ENCODE measurements around the gene COL8A1. TPM values are rescaled to one million over a fixed set of nuclear protein-coding genes. Genes with fewer than 3 reads are reported as not detected.
A peak's percentile ranks its signal among the peaks of the same experiment; 100 is the strongest.

COL8A1 gene
- total RNA-seq, 1 experiment from 2014 or later: 86.6 TPM

GRCh38 chr3:99637368-99638111, 854 bp upstream of the COL8A1 start:
- DNase-seq (ENCODE audit: low read depth): peak; percentile 86

- DNase-seq (ENCODE audit: low read depth): peak; percentile 52
Measured at GRCh38 chr3:99639579-99639978, 1.2 kb downstream of the COL8A1 start.

DNA sequence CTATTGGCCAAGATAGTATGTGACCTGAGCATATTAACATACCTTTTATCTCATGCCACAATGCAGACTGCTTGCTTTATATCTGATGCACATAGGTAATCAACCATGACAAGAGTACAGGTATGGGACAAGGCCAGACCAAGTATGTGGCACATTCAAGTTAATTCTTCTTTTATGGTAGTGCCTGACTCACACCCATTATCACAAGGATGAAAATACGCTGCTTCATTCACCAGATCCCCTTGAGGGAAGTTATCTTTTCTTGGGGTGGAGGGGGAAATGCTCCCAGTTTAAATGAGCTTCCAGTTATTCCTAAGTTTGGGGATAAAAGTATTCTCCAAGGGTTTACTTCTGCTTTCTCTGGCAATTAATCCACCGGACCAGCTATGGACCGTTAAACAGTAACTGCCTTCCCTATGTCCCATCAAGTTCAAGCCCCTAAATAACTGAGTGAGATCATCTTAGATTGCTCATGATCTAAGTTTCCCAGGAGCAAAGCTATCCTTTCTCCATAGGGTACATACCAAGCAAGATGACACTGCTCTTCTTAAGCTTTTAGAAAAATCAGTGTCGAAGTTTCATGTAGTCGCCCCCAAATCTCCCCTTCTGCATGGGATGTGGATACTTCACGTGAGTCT, 1.9 kb downstream of the COL8A1 start:
- no peak for DNase-seq (ENCODE audit: low read depth)

GRCh38 chr3:99641480-99641879, 3.1 kb downstream of the COL8A1 start:
- DNase-seq (ENCODE audit: low read depth): no peak

DNA sequence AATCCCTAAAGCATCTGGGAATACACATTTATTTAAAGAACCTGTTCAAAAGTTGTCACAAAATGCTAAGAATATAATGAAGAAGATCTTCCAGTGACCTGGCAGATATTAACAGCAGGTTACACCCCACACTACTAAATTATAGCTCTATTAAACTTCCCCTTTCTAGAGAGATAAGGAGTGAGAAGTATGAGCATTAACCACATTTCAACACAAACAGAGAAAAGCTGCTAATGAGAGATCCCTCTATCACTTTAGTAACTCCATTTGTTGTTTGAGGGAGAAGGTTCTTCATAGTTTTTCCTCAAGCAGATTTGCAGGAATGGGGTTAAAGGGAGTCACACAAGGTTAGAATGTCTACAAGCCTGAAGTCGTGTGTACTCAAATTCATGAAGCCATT, 3.6 kb downstream of the COL8A1 start:
- no peak for DNase-seq (ENCODE audit: low read depth)

GRCh38 chr3:99644017-99644416, 5.6 kb downstream of the COL8A1 start:
- DNase-seq (ENCODE audit: low read depth): no peak

GRCh38 chr3:99644746-99645145, 6.4 kb downstream of the COL8A1 start:
- DNase-seq (ENCODE audit: low read depth): peak; percentile 76

GRCh38 chr3:99645277-99646106, 7.1 kb downstream of the COL8A1 start:
- DNase-seq (ENCODE audit: low read depth): peak; percentile 79

- no peak for DNase-seq (ENCODE audit: low read depth)
Measured at GRCh38 chr3:99646107-99646435, 7.7 kb downstream of the COL8A1 start.

DNA sequence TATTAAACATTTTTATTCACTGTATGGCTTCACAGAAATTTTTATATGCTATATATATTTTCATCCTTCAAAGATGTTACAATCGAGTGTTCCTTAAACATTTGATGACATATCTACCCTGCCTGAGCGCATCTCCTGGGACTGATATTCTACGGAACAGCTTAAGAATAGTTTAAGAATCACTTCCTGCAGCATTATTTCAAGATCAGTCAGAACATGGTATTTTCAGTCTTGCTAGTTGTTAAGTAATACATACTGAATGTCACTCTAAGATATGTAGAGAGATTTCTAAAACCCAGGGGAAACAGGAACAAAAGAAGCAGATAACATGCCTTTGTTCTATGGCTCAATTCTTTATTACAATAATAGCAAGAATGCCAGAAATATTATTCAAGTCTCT, 8.7 kb downstream of the COL8A1 start:
- no peak for DNase-seq (ENCODE audit: low read depth)

DNA sequence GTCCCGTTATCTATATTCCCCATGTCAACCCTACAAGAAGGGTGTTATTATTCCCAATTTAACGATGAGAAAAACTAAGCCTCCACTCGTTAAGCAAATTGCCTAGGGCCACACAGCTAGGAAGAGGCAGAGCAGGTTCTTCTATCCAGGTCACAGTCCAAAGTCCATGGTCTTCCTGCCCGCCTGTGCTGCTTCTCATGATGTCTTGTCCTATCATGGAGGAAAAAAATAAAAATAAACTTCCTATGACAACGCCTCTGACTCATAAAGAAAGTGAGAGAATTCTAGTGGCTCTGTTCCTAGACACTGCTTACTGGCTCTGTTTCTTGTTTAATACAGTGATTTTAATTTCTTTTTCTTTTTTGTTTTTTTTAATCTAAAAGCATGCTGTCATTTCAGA, 9.7 kb downstream of the COL8A1 start:
- peak; percentile 68 for DNase-seq (ENCODE audit: low read depth)

DNA sequence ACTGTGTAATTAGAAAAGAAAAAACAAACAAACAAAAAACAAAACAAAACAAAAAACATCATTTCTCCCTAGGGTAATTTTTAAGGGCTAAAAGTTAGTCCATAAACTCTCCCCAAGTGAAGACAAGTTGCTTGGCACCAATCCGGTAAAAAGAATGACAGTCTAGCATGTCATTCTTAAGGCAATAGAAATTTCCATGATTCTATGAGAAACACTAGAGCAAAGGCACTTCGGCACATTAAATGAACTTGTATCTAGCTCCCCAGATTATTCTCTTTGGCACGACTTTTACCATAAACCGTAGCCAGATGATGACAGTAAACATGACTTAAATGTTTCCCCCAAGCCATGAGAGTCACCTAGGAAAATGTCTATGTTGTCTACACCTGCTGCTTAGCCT, 10.1 kb downstream of the COL8A1 start:
- DNase-seq (ENCODE audit: low read depth): no peak

DNA sequence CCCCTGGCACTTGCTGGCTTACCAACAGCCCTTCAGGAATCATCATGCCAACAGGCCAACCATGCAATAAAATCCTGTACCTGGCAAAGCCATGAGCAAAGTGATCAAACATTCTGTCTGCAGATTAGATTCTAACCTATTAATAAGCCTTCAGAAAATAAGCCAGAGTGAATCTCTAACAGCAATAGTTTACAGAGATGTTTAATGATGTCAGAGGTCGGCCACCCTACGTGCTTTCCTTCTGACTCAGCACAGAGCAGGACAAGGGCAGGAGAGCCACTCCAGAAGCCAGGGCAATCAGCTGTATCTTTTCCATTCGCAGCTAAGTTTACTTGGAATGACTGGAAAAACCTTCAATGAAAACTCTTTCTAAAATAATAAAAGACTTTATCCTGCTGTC, 13.1 kb downstream of the COL8A1 start:
- peak; percentile 85 for DNase-seq (ENCODE audit: low read depth)

GRCh38 chr3:99656624-99657023, 18.2 kb downstream of the COL8A1 start:
- peak; percentile 74 for DNase-seq (ENCODE audit: low read depth)

- peak; percentile 25 for DNase-seq (ENCODE audit: low read depth)
Measured at GRCh38 chr3:99658274-99658673, 19.9 kb downstream of the COL8A1 start.

DNA sequence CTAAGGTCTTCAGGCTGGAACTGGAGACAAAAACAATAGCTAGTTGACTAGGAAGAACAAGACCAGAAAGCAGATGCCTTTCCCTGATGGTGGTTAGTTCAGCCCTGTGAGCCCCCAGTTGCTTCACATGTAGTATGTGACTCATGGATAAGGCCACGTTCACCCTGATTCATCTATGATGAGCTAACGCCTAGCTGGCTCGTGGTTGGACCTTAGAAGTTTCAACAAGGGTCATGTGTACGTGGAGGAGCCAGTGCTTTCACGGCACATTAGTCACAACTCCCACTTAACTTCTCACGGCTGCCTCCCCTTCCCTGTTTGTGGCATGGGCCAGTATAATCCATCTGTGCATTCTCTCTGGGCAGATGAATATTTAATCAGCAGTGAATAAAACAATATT, 20.6 kb downstream of the COL8A1 start:
- peak; percentile 99 for DNase-seq (ENCODE audit: low read depth)

DNA sequence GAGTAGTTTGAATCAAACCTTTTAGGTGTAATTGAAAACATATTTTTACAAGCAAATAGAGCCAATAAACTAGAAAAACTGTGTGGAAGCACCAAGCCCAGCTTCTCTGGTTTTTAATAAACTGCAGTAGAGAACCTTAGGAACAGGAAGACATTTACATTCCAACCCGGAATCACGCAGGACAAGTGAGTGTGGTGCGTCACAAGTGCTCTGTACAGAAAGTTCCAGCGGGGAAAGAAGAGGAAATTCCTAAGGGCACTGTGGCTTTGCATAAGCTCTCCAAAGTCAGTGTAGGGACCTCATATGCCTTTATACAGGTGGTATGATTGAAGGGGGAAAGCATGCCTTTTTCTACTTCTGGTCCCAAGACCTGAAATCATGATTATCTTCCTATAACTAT, 21.6 kb downstream of the COL8A1 start:
- no peak for DNase-seq (ENCODE audit: low read depth)

DNA sequence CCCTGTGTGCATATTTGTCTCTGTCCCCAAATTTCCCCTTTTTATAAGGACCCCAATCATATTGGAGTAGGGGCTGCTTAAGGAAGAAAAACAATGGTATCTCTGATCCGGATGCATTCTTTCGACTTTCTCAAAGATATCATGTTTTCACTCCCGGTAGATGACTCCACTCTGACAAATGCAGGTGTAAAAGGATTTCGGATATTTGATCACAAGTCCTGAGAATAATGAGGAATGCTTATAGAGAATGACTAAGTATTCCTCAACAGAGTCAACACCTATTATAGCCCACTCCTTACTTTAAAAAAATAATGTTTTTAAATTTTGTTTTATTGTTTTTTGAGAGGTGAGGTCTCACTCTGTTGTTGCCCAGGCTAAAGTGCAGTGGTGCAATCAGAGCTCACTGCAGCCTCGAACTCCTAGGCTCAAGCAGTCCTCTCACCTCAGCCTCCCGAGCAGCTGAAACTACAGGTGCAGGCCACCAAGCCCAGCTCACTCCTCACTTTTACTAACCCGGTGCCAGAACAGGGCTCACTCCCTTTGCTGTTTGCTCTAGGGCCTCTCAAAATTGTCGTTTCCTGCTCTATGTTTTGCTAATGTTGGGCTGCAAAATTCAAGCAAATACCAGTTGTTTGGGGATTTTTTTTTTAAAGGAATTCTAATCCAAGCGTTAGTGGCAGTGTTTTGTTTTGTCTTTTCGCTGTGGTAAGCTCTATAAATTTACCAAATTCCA, 24.6 kb downstream of the COL8A1 start:
- DNase-seq (ENCODE audit: low read depth): no peak

GRCh38 chr3:99663977-99664376, 25.6 kb downstream of the COL8A1 start:
- no peak for DNase-seq (ENCODE audit: low read depth)

GRCh38 chr3:99665017-99665416, 26.6 kb downstream of the COL8A1 start:
- no peak for DNase-seq (ENCODE audit: low read depth)

- peak; percentile 57 for DNase-seq (ENCODE audit: low read depth)
Measured at GRCh38 chr3:99666201-99666600, 27.8 kb downstream of the COL8A1 start.

- DNase-seq (ENCODE audit: low read depth): no peak
Measured at GRCh38 chr3:99668044-99668443, 29.6 kb downstream of the COL8A1 start.
